Keratinocyte (primary cell): Measurements from ENCODE around the gene SYNGR1. TPM values are rescaled to one million over a fixed set of nuclear protein-coding genes. Genes with fewer than 3 reads are reported as not detected.

Source experiments
- DNase-seq: peaks from one replicate; pipeline ENCODE4 v3.0.0-alpha.2; 2011; ENCODE audit warnings: low read depth, missing footprints, low spot score
- FAIRE-seq: peaks from 2 replicates; lab custom pipeline; 2011; peaks lifted over from hg19 to GRCh38; lab: Jason Lieb, UNC
- H2AFZ ChIP-seq: 2 replicates; pipeline ENCODE4 v1.6.0; 2012; ENCODE audit warnings: low read length, control low read depth, inconsistent platforms; ENCODE audit not compliant: control insufficient read depth
- H3K27ac ChIP-seq: 2 replicates; pipeline ENCODE4 v1.5.1; 2011; ENCODE audit warnings: low read length; ENCODE audit not compliant: control insufficient read depth, insufficient read depth
- H3K27me3 ChIP-seq: 3 replicates; pipeline ENCODE4 v1.6.0; 2011; ENCODE audit warnings: low read length; ENCODE audit not compliant: control insufficient read depth, insufficient read depth; ENCODE audit errors: extremely low read depth
- H3K36me3 ChIP-seq, 2 experiments: 2 replicates in 1 of 2; 3 replicates in 1 of 2; pipeline ENCODE4 v1.5.1; 2011; ENCODE audit warnings: low read length in 2 of 2, mild to moderate bottlenecking in 1 of 2; ENCODE audit not compliant: control insufficient read depth in 2 of 2, insufficient read depth in 2 of 2; ENCODE audit errors: extremely low read depth in 1 of 2
- H3K4me1 ChIP-seq: 3 replicates; pipeline ENCODE4 v1.5.1; 2011; ENCODE audit warnings: low read length; ENCODE audit not compliant: control insufficient read depth, insufficient read depth; ENCODE audit errors: extremely low read depth
- H3K4me2 ChIP-seq: 3 replicates; pipeline ENCODE4 v1.6.0; 2011; ENCODE audit warnings: low read depth, low read length; ENCODE audit not compliant: control insufficient read depth, insufficient read depth; ENCODE audit errors: extremely low read depth
- H3K4me3 ChIP-seq, 3 experiments: fragments of 200-600 bp in 1 of 3; sonication (generic) in 1 of 3; 2 replicates in 2 of 3; 3 replicates in 1 of 3; pipeline ENCODE4 v1.5.1; 2011 to 2016; ENCODE audit warnings: low read length in 3 of 3, mild to moderate bottlenecking in 3 of 3, control low read depth in 2 of 3, inconsistent platforms in 1 of 3, low read depth in 1 of 3, mixed read lengths in 1 of 3, mixed run types in 1 of 3, moderate library complexity in 1 of 3; ENCODE audit not compliant: control insufficient read depth in 2 of 3, insufficient read depth in 2 of 3; ENCODE audit errors: extremely low read depth in 1 of 3
- H3K79me2 ChIP-seq: 2 replicates; pipeline ENCODE4 v1.6.0; 2012; ENCODE audit warnings: low read length; ENCODE audit not compliant: control insufficient read depth, insufficient read depth
- H3K9ac ChIP-seq: 3 replicates; pipeline ENCODE4 v1.6.0; 2011; ENCODE audit warnings: low read length; ENCODE audit not compliant: control insufficient read depth, insufficient read depth; ENCODE audit errors: extremely low read depth
- H3K9me1 ChIP-seq: 3 replicates; pipeline ENCODE4 v1.6.0; 2011; ENCODE audit warnings: low read length; ENCODE audit not compliant: control insufficient read depth, insufficient read depth; ENCODE audit errors: extremely low read depth
- H3K9me3 ChIP-seq: 2 replicates; pipeline ENCODE4 v1.5.1; 2012; ENCODE audit warnings: low read depth, low read length; ENCODE audit not compliant: control insufficient read depth
- H4K20me1 ChIP-seq: 3 replicates; pipeline ENCODE4 v1.6.0; 2011; ENCODE audit warnings: low read length; ENCODE audit not compliant: control insufficient read depth, insufficient read depth; ENCODE audit errors: extremely low read depth
- EZH2 ChIP-seq: IDR thresholded peaks from one replicate; pipeline ENCODE4 v1.6.1; 2012; ENCODE audit warnings: inconsistent platforms, mild to moderate bottlenecking, low read length, moderate library complexity
- dilution Hi-C: fragments of 300-500 bp; cut with MboI; formaldehyde crosslinking; loops from one replicate; pipeline ENCODE4 v1.7.0; 2020; ENCODE audit warnings: low sequenced_read_pairs; ENCODE audit not compliant: extremely low pct_ligation_motif_present
- polyA plus RNA-seq, 5 experiments: library from polyadenylated mRNA; depleted of rRNA in 3 of 5; stranded (reverse) in 3 of 5; stranded (forward) in 1 of 5; unstranded in 1 of 5; fragments of >200 nt; gene quantifications; 1 replicate in 1 of 5; 2 replicates in 3 of 5; 3 replicates in 1 of 5; pipeline versions ENCODE4 v1.2.1 to v1.2.3, GENCODE V29; 2011 to 2012; ENCODE audit warnings: missing spikeins in 2 of 5, low read depth in 1 of 5, low replicate concordance in 1 of 5
- TF ChIP-seq, protein P1 (sequence below), 3 experiments: IDR thresholded peaks in 1 of 3; conservative IDR thresholded peaks in 1 of 3; optimal IDR thresholded peaks in 1 of 3; 2 replicates in 2 of 3; 3 replicates in 1 of 3; pipeline versions ENCODE3 to v1.5.1; 2011; ENCODE audit warnings: low read length in 3 of 3, mild to moderate bottlenecking in 3 of 3, moderate library complexity in 2 of 3, control low read depth in 1 of 3, inconsistent platforms in 1 of 3; ENCODE audit not compliant: insufficient read depth in 2 of 3; ENCODE audit errors: extremely low read depth in 1 of 3

SYNGR1 gene
- polyA plus RNA-seq, 1 donor (not counting 4 experiments of a cell fraction or from before 2014, with no cell fraction given) = 0.63 TPM

DNA sequence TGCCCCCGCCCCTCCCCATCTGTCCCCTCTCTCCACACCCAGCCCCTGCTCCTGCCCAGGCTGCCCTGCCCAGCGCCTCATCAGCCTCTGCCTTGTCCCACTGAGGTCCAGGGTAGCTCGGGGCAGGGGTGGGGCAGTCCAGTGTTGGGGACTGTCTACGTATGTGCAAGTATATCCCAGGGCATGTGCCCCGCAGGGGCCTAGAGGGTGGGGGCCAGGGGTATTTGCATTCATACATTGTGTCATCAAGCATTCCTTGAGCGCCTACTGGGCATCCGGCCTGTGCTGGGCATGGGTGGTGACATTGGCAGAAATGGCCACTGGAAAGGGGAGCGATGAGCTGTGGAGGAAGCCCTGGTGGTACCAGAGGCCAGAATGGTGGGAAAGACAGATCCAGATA lies 32.1 kb downstream of the SYNGR1 start:
- Histone ChIP-seq H3K4me1 (peaks cover 7% of the 10 kb centered on the region), H3K4me2 (no peak overlapping the region), H3K9me3 (no peaks in the 10 kb centered on the region), H3K27ac (no peak overlapping the region), H3K9ac (no peak overlapping the region), H3K4me3 (no peak overlapping the region), H3K79me2 (no peaks in the 10 kb centered on the region), H2AFZ (no peak overlapping the region), H4K20me1 (no peaks in the 10 kb centered on the region), H3K36me3 (no peaks in the 10 kb centered on the region), H3K27me3 (no peaks in the 10 kb centered on the region), H3K9me1 (no peaks in the 10 kb centered on the region)
- FAIRE-seq (no peak), DNase-seq (no peak)
- dilution Hi-C loops = no loop called here
- TF ChIP-seq EZH2 = no peak
- TF ChIP-seq, protein P1, sequence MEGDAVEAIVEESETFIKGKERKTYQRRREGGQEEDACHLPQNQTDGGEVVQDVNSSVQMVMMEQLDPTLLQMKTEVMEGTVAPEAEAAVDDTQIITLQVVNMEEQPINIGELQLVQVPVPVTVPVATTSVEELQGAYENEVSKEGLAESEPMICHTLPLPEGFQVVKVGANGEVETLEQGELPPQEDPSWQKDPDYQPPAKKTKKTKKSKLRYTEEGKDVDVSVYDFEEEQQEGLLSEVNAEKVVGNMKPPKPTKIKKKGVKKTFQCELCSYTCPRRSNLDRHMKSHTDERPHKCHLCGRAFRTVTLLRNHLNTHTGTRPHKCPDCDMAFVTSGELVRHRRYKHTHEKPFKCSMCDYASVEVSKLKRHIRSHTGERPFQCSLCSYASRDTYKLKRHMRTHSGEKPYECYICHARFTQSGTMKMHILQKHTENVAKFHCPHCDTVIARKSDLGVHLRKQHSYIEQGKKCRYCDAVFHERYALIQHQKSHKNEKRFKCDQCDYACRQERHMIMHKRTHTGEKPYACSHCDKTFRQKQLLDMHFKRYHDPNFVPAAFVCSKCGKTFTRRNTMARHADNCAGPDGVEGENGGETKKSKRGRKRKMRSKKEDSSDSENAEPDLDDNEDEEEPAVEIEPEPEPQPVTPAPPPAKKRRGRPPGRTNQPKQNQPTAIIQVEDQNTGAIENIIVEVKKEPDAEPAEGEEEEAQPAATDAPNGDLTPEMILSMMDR (optimal IDR thresholded peaks at IDR 0.05 in 1 of 3, IDR thresholded peaks at IDR 0.05 in 1 of 3, conservative IDR thresholded peaks at IDR 0.05 in 1 of 3; ENCODE audit: extremely low read depth in 1 of 3, insufficient read depth in 2 of 3, low read length in 3 of 3) = no peak

DNA sequence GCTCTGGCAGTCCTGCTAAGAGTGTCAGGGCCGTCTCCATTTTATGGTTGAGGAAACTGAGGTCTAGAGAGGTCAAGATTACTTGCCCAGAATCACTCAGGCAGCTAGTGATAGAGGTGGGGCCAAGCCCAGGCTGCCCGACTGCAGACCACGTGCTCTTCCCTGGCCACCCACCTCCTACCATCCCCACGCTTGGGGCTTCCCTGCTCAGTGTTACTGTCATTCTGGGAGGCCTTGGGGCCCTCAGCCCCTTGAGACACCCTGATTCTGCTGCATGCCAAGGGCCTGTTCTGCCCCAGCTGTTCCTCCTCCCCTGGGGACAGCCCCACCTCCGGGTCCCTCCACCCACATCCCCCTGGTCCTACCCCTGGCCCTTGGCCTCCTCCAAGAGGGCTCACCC lies 32.6 kb downstream of the SYNGR1 start:
- Histone ChIP-seq H3K4me2 (no peak overlapping the region), H3K9me3 (no peaks in the 10 kb centered on the region), H2AFZ (no peak overlapping the region), H4K20me1 (no peaks in the 10 kb centered on the region), H3K27me3 (no peaks in the 10 kb centered on the region), H3K9ac (no peak overlapping the region), H3K4me3 (no peak overlapping the region), H3K9me1 (no peaks in the 10 kb centered on the region), H3K27ac (no peak overlapping the region), H3K79me2 (no peaks in the 10 kb centered on the region), H3K4me1 (peaks cover 7% of the 10 kb centered on the region), H3K36me3 (no peaks in the 10 kb centered on the region)
- DNase-seq = no peak
- TF ChIP-seq, protein P1 (optimal IDR thresholded peaks at IDR 0.05 in 1 of 3, IDR thresholded peaks at IDR 0.05 in 1 of 3, conservative IDR thresholded peaks at IDR 0.05 in 1 of 3; ENCODE audit: extremely low read depth in 1 of 3, insufficient read depth in 2 of 3, low read length in 3 of 3) = no peak
- TF ChIP-seq EZH2 = no peak
- dilution Hi-C loops = no loop called here
- FAIRE-seq = no peak
